ENCODE data around the gene CEBPZ.

GRCh38 chr2:37244755-37245154 is 13.4 kb upstream of the CEBPZ start:
- TF ChIP-seq CTCF (IDR thresholded peaks at IDR 0.05) (no peak), POLR2A (IDR thresholded peaks at IDR 0.05) (no peak)
